Stomach smooth muscle (tissue), 2 donors: ENCODE measurements around the gene TFDP1.

Experiments
- H3K27ac ChIP-seq: one replicate; pipeline ENCODE4 v1.7.0; 2013; ENCODE audit warnings: mild to moderate bottlenecking, low read length, inconsistent platforms
- H3K27me3 ChIP-seq, 2 donors: one replicate each; pipeline ENCODE4 v1.7.0; 2013; ENCODE audit warnings: low read length in 2 of 2; ENCODE audit not compliant: insufficient read depth in 2 of 2, control insufficient read depth in 1 of 2
- H3K36me3 ChIP-seq, 2 donors: one replicate each; pipeline ENCODE4 v1.7.0; 2013; ENCODE audit warnings: low read length in 2 of 2; ENCODE audit not compliant: control insufficient read depth in 2 of 2, insufficient read depth in 2 of 2
- H3K4me1 ChIP-seq: one replicate; pipeline ENCODE4 v1.7.0; 2013; ENCODE audit warnings: low read length; ENCODE audit not compliant: control insufficient read depth, insufficient read depth
- H3K4me3 ChIP-seq, 2 donors: one replicate each; pipeline ENCODE4 v1.7.0; 2013; ENCODE audit warnings: low read length in 2 of 2
- H3K9ac ChIP-seq, 2 donors: one replicate each; pipeline ENCODE4 v1.7.0; 2013; ENCODE audit warnings: low read length in 2 of 2, mild to moderate bottlenecking in 1 of 2
- H3K9me3 ChIP-seq, 2 donors: one replicate each; pipeline ENCODE4 v1.7.0; 2013; ENCODE audit warnings: low read length in 2 of 2; ENCODE audit not compliant: control insufficient read depth in 2 of 2
- donor health status: healthy.
- donor health status: Pancreatic carcinoma.

TFDP1 gene, protein sequence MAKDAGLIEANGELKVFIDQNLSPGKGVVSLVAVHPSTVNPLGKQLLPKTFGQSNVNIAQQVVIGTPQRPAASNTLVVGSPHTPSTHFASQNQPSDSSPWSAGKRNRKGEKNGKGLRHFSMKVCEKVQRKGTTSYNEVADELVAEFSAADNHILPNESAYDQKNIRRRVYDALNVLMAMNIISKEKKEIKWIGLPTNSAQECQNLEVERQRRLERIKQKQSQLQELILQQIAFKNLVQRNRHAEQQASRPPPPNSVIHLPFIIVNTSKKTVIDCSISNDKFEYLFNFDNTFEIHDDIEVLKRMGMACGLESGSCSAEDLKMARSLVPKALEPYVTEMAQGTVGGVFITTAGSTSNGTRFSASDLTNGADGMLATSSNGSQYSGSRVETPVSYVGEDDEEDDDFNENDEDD

DNA sequence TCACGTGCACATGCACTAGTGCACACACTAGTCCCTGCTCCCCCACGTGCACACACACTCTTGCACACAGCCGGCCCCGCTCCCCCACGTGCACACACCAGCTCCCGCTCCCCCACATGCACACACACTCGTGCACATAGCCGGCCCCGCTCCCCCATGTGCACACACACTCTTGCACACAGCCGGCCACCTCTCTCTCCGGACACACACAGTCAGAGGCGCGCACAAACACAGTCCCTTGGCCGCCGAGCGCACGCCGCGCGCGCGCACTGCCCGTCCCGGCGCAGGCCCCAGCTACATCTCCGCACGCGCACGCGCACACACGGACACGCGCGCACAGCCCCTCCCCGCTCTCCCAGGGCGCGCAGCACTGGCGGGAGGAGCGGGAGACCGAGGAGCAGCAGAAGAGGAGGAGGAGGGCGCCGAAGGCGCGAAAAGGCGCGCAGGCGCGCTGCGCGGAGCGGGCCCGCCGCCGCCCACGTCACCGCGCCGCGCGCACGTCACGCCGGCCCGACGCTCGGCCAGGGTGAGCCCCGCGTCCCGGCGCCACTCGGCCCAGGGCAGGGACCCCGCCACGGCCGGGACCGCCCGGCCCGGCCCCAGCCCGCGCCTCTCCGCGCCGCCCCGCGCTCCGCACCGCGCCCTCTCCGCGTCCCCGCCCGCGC lies at the start of gene TFDP1:
Gene TFDP1 (plus strand): TSS at position 549 of the 665 bp plus-strand sequence. CDS start 1,085 bp downstream, outside the sequence.
- Histone ChIP-seq H3K4me1 (peaks cover 13% of the 10 kb centered on the region), H3K27ac (no peak within 1 kb of the TSS), H3K4me3 (peak within 1 kb of the TSS; percentile 59 to 72), H3K36me3 (peaks cover 6 to 12% of the 10 kb centered on the region in 2 donors), H3K9ac (peak within 1 kb of the TSS; percentile 21 to 54), H3K9me3 (no peaks in the 10 kb centered on the region), H3K27me3 (no peaks in the 10 kb centered on the region)

DNA sequence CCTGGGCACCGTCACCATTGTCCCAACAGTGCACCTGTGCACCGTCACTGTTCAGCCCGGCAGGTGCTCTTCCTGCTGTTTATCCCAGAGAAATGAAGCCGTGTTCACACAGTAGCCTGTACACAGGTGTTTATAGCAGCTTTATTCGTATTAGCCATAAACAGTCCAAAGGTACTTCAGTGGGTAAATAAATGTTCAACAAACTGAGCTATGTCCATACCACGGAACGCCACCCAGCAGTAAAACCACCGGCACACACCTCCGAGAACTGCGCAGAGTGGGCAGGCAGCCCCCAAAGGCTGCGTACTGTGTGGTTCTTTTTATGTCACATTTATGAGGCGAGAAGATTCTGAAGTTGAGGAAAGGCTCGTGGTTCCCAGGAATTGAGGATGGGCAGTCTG lies 49.2 kb upstream of the TFDP1 start:
- peaks cover 17% of the 10 kb centered on the region for H3K4me1 ChIP-seq
- peaks cover 6 to 31% of the 10 kb centered on the region in 2 donors for H3K36me3 ChIP-seq
- no peak overlapping the region for H3K9ac ChIP-seq
- no peaks in the 10 kb centered on the region for H3K9me3 ChIP-seq
- H3K4me3 ChIP-seq, result no peak overlapping the region
- no peaks in the 10 kb centered on the region for H3K27me3 ChIP-seq
- H3K27ac ChIP-seq, result no peak overlapping the region

DNA sequence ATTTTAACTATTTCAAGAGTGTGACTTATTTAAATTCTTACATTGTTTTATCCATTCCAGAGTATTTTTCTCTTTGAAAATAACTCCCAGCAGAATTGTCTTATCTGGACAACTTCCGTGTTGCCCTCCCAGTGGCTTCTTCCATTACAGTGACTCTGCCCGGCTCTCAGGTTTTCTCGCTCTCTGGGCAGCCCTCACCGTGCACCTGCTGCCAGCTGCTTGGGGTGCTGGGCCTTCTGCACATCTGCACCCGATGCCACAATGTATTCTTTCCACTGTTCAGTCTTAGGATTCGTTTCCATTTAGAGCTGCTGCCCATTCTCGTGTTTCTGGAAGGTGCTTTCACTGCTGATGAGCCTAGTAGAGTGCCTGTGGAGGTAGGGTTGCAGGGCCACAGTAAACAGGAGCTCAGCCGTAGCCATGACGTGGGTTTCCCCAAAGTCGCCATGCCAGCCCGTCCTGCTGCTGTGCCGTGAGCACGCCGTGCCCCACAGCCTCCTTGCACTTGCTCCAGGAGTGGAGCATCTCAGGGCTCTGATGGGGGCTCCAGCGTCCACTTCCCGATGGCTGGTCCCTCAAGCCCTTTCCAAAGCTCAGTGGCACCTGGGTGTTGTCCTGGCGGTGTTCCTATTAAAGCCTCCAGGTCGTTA lies 48.0 kb upstream of the TFDP1 start:
- Histone ChIP-seq H3K9me3 (no peaks in the 10 kb centered on the region), H3K9ac (no peak overlapping the region), H3K36me3 (peaks cover 14 to 34% of the 10 kb centered on the region in 2 donors), H3K4me1 (peaks cover 17% of the 10 kb centered on the region), H3K27ac (no peak overlapping the region), H3K4me3 (no peak overlapping the region), H3K27me3 (no peaks in the 10 kb centered on the region)

DNA sequence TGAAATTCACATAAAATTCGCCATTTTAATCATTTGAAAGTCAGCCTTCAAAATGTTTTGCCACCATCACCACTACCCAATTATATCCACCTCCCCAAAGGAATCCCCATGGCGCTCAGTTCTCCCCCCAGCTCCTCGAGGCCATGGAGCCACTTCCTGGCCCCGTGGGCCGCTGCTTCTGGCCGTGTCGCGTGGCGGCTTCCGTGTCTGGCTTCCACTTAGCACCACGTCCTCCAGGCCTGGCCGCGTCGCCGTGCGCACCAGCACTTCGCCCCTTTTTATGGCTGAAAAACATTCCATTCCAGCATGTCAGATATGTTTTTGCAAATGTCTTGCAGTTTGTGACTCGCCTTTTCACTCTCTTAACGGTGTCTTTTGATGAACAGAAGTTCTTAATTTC lies 47.3 kb upstream of the TFDP1 start:
- Histone ChIP-seq H3K36me3 (peaks cover 14 to 34% of the 10 kb centered on the region in 2 donors), H3K27ac (no peak overlapping the region), H3K4me1 (peaks cover 11% of the 10 kb centered on the region), H3K27me3 (no peaks in the 10 kb centered on the region), H3K9ac (no peak overlapping the region), H3K4me3 (no peak overlapping the region), H3K9me3 (no peaks in the 10 kb centered on the region)

DNA sequence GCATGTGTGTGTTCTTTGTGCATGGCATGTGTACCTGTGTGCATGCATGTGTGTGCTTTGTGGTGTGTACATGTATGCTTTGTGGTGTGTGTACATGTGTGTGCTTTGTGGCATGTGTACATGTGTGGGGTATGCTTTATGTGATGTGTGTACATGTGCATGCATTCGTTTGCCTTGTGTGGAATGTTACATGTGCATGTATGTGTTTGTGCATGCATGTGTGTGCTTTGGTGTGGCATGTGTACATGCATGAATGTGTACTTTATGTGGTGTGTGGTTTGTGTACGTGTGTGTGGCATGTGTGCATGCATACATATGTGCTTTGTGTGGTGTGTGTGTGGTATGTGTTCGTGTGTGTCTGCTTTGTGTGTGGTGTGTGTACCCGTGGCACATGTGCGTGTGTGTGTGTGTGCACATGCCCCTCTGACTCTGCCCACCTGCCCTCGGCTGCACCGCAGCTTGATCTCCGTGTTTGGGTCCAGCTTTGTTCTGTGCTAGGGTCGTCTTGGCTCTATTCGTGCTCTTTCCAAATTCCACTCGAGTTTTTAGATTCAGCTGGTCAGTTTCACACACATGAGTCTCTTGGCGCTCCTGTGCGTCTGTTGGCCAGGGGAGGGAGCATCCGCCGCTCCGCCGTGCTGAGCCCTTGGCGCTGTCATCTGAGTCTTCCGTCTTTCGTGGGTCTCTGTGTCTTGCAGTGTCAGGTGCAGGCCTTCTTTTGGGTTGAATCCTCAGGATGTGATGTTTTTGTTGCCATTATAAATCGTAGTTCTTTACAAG lies 46.5 kb upstream of the TFDP1 start:
- Histone ChIP-seq H3K9ac (no peak overlapping the region), H3K4me1 (peaks cover 5% of the 10 kb centered on the region), H3K4me3 (no peak overlapping the region), H3K27me3 (no peaks in the 10 kb centered on the region), H3K9me3 (no peaks in the 10 kb centered on the region), H3K36me3 (peaks cover 14 to 34% of the 10 kb centered on the region in 2 donors), H3K27ac (no peak overlapping the region)

DNA sequence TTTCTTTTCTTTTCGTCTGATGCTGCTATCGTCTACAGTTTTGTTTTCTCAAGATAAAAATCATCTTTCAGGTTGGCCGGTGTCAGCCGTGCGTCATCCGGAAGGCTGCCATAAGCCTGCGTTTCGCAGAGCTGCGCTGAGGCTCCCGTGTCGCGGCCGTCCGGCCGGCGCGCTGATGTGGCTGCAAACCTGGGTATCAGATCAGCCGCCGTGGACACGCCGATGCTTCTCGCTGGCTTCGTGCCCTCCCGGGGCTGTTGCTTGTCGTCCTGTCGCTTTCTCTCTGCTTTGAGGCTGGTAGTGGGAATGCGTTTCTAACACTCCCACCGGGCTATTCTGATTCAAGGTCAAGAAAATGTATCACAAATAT lies 45.9 kb upstream of the TFDP1 start:
- H3K27me3 ChIP-seq, result no peaks in the 10 kb centered on the region
- peaks cover 14 to 34% of the 10 kb centered on the region in 2 donors for H3K36me3 ChIP-seq
- no peak overlapping the region for H3K4me3 ChIP-seq
- no peaks in the 10 kb centered on the region for H3K4me1 ChIP-seq
- H3K9me3 ChIP-seq, result no peaks in the 10 kb centered on the region
- H3K27ac ChIP-seq, result no peak overlapping the region
- no peak overlapping the region for H3K9ac ChIP-seq

DNA sequence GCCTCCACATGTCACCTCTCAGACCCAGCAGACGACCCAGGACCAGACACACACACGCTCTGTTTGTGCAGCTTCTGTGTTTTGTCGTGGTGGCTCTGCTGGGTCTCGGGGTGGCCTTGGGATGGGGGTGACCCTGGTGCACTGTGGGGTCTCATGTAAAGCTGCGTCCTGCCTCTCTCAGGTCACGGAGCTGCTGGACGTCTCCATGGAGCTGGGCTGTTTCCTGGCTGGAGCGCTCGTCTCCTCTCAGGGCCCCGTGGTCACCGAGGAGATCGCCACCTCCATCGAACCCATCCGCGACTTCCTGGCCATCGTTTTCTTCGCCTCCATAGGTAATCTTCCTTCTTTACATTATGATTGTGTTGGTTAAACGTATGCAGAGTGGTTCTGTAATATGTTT lies 45.4 kb upstream of the TFDP1 start:
- Histone ChIP-seq H3K9ac (no peak overlapping the region), H3K4me1 (no peaks in the 10 kb centered on the region), H3K9me3 (no peaks in the 10 kb centered on the region), H3K36me3 (peaks cover 14 to 35% of the 10 kb centered on the region in 2 donors), H3K4me3 (no peak overlapping the region), H3K27ac (no peak overlapping the region), H3K27me3 (no peaks in the 10 kb centered on the region)

DNA sequence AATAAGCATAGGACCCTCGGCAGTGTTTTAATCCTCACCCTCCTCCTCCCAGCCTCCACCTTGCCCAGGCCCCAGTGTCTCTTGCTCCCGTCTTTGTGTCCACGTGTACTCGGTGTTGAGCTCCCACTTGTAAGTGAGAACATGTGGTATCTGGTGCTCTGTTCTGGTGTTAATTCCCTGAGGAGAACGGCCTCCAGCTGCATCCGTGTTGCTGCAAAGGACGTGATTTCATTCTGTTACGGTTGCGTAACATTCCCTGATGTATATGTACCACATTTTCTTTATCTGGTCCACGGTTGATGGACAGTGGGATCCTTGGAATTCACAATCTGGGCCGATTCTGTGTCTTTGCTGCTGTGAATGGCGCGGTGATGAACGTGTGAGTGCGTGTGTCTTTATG lies 44.7 kb upstream of the TFDP1 start:
- H3K27me3 ChIP-seq, result no peaks in the 10 kb centered on the region
- no peak overlapping the region for H3K27ac ChIP-seq
- H3K36me3 ChIP-seq, result peaks cover 14 to 40% of the 10 kb centered on the region in 2 donors

DNA sequence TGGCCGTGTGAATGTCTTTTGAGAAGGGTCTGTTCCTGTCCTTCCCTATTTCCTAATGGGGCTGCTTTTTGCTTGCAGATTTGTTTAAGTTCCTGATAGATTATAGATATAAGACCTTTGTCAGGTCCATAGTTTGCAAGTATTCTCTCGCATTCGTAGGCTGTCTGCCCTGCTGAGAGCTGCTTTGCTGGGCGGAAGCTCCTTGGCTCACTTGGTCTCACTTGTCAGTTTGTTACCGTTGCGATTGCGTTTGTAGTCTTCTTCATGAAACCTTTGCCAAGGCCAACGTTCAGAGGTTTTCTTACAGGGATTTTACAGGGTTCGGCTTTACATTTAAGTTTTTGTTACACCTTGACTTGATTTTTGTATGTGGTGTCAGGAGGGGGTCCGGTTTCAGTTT lies 44.0 kb upstream of the TFDP1 start:
- no peaks in the 10 kb centered on the region for H3K9me3 ChIP-seq
- H3K36me3 ChIP-seq, result peaks cover 14 to 42% of the 10 kb centered on the region in 2 donors
- H3K27ac ChIP-seq, result no peak overlapping the region
- peaks cover 1% of the 10 kb centered on the region for H3K4me1 ChIP-seq
- no peaks in the 10 kb centered on the region for H3K27me3 ChIP-seq
- no peak overlapping the region for H3K4me3 ChIP-seq
- no peak overlapping the region for H3K9ac ChIP-seq

More for the DNA sequence above, 44.7 kb upstream of the TFDP1 start:
- Histone ChIP-seq H3K4me3 (no peak overlapping the region), H3K9ac (no peak overlapping the region), H3K4me1 (no peaks in the 10 kb centered on the region), H3K9me3 (no peaks in the 10 kb centered on the region)

DNA sequence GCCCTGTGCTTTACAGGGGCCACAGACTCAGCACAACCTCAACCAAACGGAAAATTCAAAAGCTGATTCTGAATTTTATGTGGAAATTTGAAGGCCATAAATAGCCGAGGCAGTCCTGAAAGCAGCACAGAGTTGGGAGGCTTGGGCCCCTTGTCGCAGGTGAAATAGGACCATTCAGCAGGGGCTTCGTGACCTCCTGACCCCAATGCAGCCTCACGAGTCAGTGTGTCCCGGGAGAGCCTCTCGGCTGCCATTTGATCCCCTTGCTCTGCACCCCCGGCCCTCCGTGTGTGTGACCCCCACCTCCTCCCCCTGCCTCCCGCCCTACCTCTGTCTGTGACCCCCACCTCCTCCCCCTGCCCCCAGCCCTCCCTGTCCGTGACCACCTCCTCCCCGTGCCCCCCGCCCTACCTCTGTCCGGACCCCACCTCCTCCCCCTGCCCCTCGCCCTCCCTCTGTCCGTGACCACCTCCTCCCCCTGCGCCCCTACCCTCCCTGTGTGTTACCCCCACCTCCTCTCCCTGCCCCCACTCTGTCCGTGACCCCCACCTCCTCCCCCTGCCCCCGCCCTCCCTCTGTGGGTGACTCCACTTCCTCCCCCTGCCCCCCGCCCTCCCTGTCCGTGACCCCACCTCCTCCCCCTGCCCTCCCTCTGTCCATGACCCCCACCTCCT lies 41.7 kb upstream of the TFDP1 start:
- no peak overlapping the region for H3K4me3 ChIP-seq
- H3K27me3 ChIP-seq, result no peaks in the 10 kb centered on the region
- H3K4me1 ChIP-seq, result peaks cover 14% of the 10 kb centered on the region
- no peak overlapping the region for H3K27ac ChIP-seq
- no peak overlapping the region for H3K9ac ChIP-seq
- H3K36me3 ChIP-seq, result peaks cover 14 to 35% of the 10 kb centered on the region in 2 donors
- no peaks in the 10 kb centered on the region for H3K9me3 ChIP-seq
